Loucy (cell line): Measurements from ENCODE around the gene EFTUD2.
A peak's percentile ranks its signal among the peaks of the same experiment; 100 is the strongest.
"Not testable (repeated sequence)": the region's sequence is repeated elsewhere in the genome, so short reads cannot be mapped to it uniquely, and the experiment has no call there.

Experiments
- H2AFZ ChIP-seq: fragments of 200-600 bp; sonication (generic); 2 replicates; pipeline ENCODE4 v1.6.0; 2016; ENCODE audit warnings: antibody characterized with exemption, mild to moderate bottlenecking, low read length, moderate library complexity
- H3F3A ChIP-seq: fragments of 200-600 bp; 2 replicates; pipeline ENCODE4 v1.6.0; 2016; ENCODE audit warnings: antibody characterized with exemption, low read depth, mild to moderate bottlenecking
- H3K27me3 ChIP-seq: fragments of 200-600 bp; sonication (generic); 2 replicates; pipeline ENCODE4 v1.6.1; 2014; ENCODE audit warnings: low read length, mild to moderate bottlenecking; ENCODE audit not compliant: insufficient read depth, poor library complexity, severe bottlenecking
- H3K36me3 ChIP-seq: fragments of 200-600 bp; sonication (generic); 2 replicates; pipeline ENCODE4 v1.6.1; 2016; ENCODE audit warnings: low read length; ENCODE audit not compliant: insufficient read depth
- H3K4me1 ChIP-seq: fragments of 200-600 bp; sonication (generic); 2 replicates; pipeline ENCODE4 v1.5.1; 2014; ENCODE audit warnings: low read length, mild to moderate bottlenecking; ENCODE audit not compliant: insufficient read depth, poor library complexity, severe bottlenecking
- H3K4me2 ChIP-seq: fragments of 200-600 bp; sonication (generic); 2 replicates; pipeline ENCODE4 v1.6.0; 2014; ENCODE audit warnings: antibody characterized with exemption, low read length, low read depth, mild to moderate bottlenecking; ENCODE audit not compliant: poor library complexity, severe bottlenecking
- H3K4me3 ChIP-seq: fragments of 200-600 bp; sonication (generic); 2 replicates; pipeline ENCODE4 v1.5.1; 2014; ENCODE audit warnings: low read length, mild to moderate bottlenecking, mixed read lengths; ENCODE audit not compliant: poor library complexity, severe bottlenecking
- H3K79me2 ChIP-seq: fragments of 200-600 bp; sonication (generic); 2 replicates; pipeline ENCODE4 v1.6.1; 2014; ENCODE audit warnings: low read length; ENCODE audit not compliant: insufficient read depth
- H3K9ac ChIP-seq: fragments of 200-600 bp; sonication (generic); 2 replicates; pipeline ENCODE4 v1.6.0; 2014; ENCODE audit warnings: mild to moderate bottlenecking, low read depth, low read length, moderate library complexity; ENCODE audit not compliant: poor library complexity, severe bottlenecking
- H3K9me2 ChIP-seq: fragments of 200-600 bp; sonication (generic); replicated peaks from 2 replicates; pipeline ENCODE4 v1.6.1; 2016; ENCODE audit warnings: low read depth, low read length, mixed read lengths
- H3K9me3 ChIP-seq: fragments of 200-600 bp; sonication (generic); 2 replicates; pipeline ENCODE4 v1.6.1; 2014; ENCODE audit warnings: mild to moderate bottlenecking, antibody characterized with exemption, low read length, low read depth; ENCODE audit not compliant: insufficient read depth
- H4K20me1 ChIP-seq: fragments of 200-600 bp; sonication (generic); 2 replicates; pipeline ENCODE4 v1.6.0; 2014; ENCODE audit warnings: antibody characterized with exemption, low read length, mild to moderate bottlenecking; ENCODE audit not compliant: insufficient read depth, poor library complexity, severe bottlenecking
- CTCF ChIP-seq: fragments of 200-600 bp; sonication (generic); conservative IDR thresholded peaks from 2 replicates; pipeline ENCODE4 v1.5.1; 2014; ENCODE audit warnings: mild to moderate bottlenecking, antibody characterized with exemption, low read length
- EZH2phosphoT487 ChIP-seq: fragments of 200-600 bp; IDR thresholded peaks from 2 replicates; pipeline ENCODE4 v1.6.1; 2018; ENCODE audit warnings: antibody characterized with exemption, mild to moderate bottlenecking, moderate library complexity, borderline replicate concordance

EFTUD2 gene

GRCh38 chr17:44899074-44899782 is at the start of gene EFTUD2:
Gene EFTUD2, minus strand, starts transcription at chr17:44899445. Its CDS starts 4,924 bp downstream, at chr17:44894521.
- Histone ChIP-seq H3K9me3 (no peaks in the 10 kb centered on the region), H3K27me3 (no peaks in the 10 kb centered on the region), H3K36me3 (no peaks in the 10 kb centered on the region; the same call in 1 of the 2 replicates), H3K4me2 (peak within 1 kb of the TSS; percentile 83), H3K4me1 (peaks cover 16% of the 10 kb centered on the region), H3F3A (no peaks in the 10 kb centered on the region), H4K20me1 (peaks cover 8% of the 10 kb centered on the region), H3K9me2 (no peaks in the 10 kb centered on the region), H3K9ac (peak within 1 kb of the TSS; percentile 85), H2AFZ (peak within 1 kb of the TSS; percentile 76), H3K4me3 (peak within 1 kb of the TSS; percentile 94), H3K79me2 (peaks cover 49% of the 10 kb centered on the region)
- TF ChIP-seq CTCF, result no peak
- no peak for TF ChIP-seq EZH2phosphoT487

DNA sequence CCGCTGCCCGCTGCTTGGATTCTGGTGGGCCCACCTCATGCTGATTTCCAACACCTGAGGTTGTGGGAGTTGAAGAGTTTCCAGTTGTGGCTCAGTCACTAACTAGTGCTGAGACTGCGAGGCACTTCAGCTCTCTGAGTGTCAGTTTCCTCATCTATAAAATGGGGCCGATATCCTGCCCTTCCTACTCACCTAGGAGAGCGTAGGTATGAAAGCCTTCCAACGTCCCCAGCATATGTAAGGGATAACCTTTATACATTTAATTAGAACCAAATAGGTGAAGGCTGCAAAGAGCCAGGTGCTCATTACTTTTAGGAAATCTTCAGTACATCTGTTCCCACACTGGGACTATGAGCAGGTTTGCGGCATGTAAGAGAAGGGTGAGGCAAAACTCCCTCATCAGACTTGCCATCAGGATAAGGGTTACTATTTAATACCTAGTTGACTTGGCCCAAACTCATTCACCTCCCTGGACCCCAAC is 49.1 kb upstream of the EFTUD2 start:
- Histone ChIP-seq H3K4me3 (peak overlapping the region; percentile 93), H3K9ac (peak overlapping the region; percentile 97), H2AFZ (peak overlapping the region; percentile 20; the same call in 1 of the 2 replicates), H3K4me1 (peaks cover 34% of the 10 kb centered on the region), H3K27me3 (no peaks in the 10 kb centered on the region), H3K9me2 (no peaks in the 10 kb centered on the region), H3K9me3 (no peaks in the 10 kb centered on the region), H3K79me2 (peaks cover 46% of the 10 kb centered on the region), H3F3A (no peaks in the 10 kb centered on the region), H3K4me2 (peak overlapping the region; percentile 86), H3K36me3 (no peaks in the 10 kb centered on the region), H4K20me1 (peaks cover 26% of the 10 kb centered on the region)
- TF ChIP-seq EZH2phosphoT487 (no peak), CTCF (no peak)

GRCh38 chr17:44947461-44948314 is 48.4 kb upstream of the EFTUD2 start, which contains the start of gene KIF18B:
Gene KIF18B, minus strand, starts transcription at chr17:44947773. Its CDS starts 11,429 bp downstream, at chr17:44936344.
- H3K79me2 ChIP-seq, result peaks cover 53% of the 10 kb centered on the region
- TF ChIP-seq CTCF (0 out of 2 replicates have a peak, but pooled peaks have one; percentile 14), EZH2phosphoT487 (no peak)
- no peaks in the 10 kb centered on the region for H3K9me3 ChIP-seq

DNA sequence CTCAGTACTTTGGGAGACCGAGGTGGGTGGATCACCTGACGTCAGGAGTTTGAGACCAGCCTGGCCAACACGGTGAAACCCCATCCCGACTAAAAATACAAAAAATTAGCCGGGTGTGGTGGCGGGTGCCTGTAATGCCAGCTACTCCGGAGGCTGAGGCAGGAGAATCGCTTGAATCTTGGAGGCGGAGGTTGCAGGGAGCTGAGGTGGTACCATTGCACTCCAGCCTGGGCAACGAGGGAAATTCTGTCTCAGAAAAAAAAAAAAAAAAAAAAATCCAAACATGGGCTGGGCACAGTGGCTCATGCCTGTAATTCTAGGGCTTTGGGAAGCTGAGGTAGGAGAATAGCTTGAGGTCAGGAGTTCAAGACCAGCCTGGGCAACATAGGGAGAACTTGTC is 46.4 kb upstream of the EFTUD2 start:
- H3K36me3 ChIP-seq, H3K9me2 ChIP-seq, H2AFZ ChIP-seq, H3K9me3 ChIP-seq, H3F3A ChIP-seq, H3K27me3 ChIP-seq: not testable (repeated sequence)
- Histone ChIP-seq H4K20me1 (peaks cover 35% of the 10 kb centered on the region), H3K4me1 (peaks cover 57% of the 10 kb centered on the region), H3K9ac (peak overlapping the region; percentile 97), H3K4me2 (peak overlapping the region; percentile 86), H3K4me3 (peak overlapping the region; percentile 93), H3K79me2 (peaks cover 73% of the 10 kb centered on the region)

More at GRCh38 chr17:44947461-44948314, 48.4 kb upstream of the EFTUD2 start, which contains the start of gene KIF18B:
- Histone ChIP-seq H3K9ac (peak within 1 kb of the TSS; percentile 97), H3K4me2 (peak within 1 kb of the TSS; percentile 86), H3K36me3 (no peaks in the 10 kb centered on the region), H3F3A (no peaks in the 10 kb centered on the region), H3K4me3 (peak within 1 kb of the TSS; percentile 93), H2AFZ (peak within 1 kb of the TSS; percentile 86), H3K4me1 (peaks cover 37% of the 10 kb centered on the region), H3K9me2 (no peaks in the 10 kb centered on the region), H3K27me3 (no peaks in the 10 kb centered on the region), H4K20me1 (peaks cover 29% of the 10 kb centered on the region)
